SK-N-SH treated with all-trans-retinoic acid at 6 μM for 48 hours (cell line): ENCODE data around the gene NKRF.

Source experiments
- ARNTL ChIP-seq: fragments of 450-650 bp; formaldehyde crosslinking; IDR thresholded peaks from 2 replicates; pipeline ENCODE4 v1.5.0; 2020; ENCODE audit warnings: low read depth, mild to moderate bottlenecking, moderate library complexity, borderline replicate concordance
- BACH2 ChIP-seq: fragments of 250-450 bp; sonication (Bioruptor Pico); IDR thresholded peaks from 2 replicates; pipeline ENCODE4 v1.9.0; 2021; ENCODE audit warnings: mild to moderate bottlenecking, borderline replicate concordance
- CREB5 ChIP-seq: fragments of 250-450 bp; sonication (Bioruptor Pico); IDR thresholded peaks from 2 replicates; pipeline ENCODE4 v1.5.1; 2020; ENCODE audit warnings: low read depth, mild to moderate bottlenecking, moderate library complexity
- CSDC2 ChIP-seq: fragments of 250-450 bp; sonication (Bioruptor Pico); IDR thresholded peaks from 2 replicates; pipeline ENCODE4 v1.5.0; 2020; ENCODE audit warnings: mild to moderate bottlenecking, moderate library complexity
- ESRRG ChIP-seq: fragments of 250-450 bp; sonication (Bioruptor Pico); IDR thresholded peaks from 2 replicates; pipeline ENCODE4 v1.6.1; 2021; ENCODE audit warnings: mild to moderate bottlenecking
- GLIS3 ChIP-seq: fragments of 250-450 bp; sonication (Bioruptor Pico); IDR thresholded peaks from 2 replicates; pipeline ENCODE4 v1.5.0; 2020; ENCODE audit warnings: mild to moderate bottlenecking, moderate library complexity
- PATZ1 ChIP-seq: fragments of 250-450 bp; sonication (Bioruptor Pico); IDR thresholded peaks from 2 replicates; pipeline ENCODE4 v1.8.0; 2020; ENCODE audit warnings: mild to moderate bottlenecking, moderate library complexity, borderline replicate concordance
- POU6F1 ChIP-seq: fragments of 250-450 bp; sonication (Bioruptor Pico); IDR thresholded peaks from 2 replicates; pipeline ENCODE4 v1.8.0; 2021; ENCODE audit warnings: low read depth, mild to moderate bottlenecking, moderate library complexity, borderline replicate concordance
- RARB ChIP-seq: fragments of 250-450 bp; sonication (Bioruptor Pico); IDR thresholded peaks from 2 replicates; pipeline ENCODE4 v1.8.0; 2021; ENCODE audit warnings: mild to moderate bottlenecking, moderate library complexity
- TOX ChIP-seq: fragments of 250-450 bp; sonication (Bioruptor Pico); IDR thresholded peaks from 2 replicates; pipeline ENCODE4 v1.8.0; 2021; ENCODE audit warnings: mild to moderate bottlenecking, moderate library complexity, borderline replicate concordance
- TSHZ2 ChIP-seq: fragments of 250-450 bp; sonication (Bioruptor Pico); IDR thresholded peaks from 2 replicates; pipeline ENCODE4 v1.5.0; 2020; ENCODE audit warnings: mild to moderate bottlenecking, moderate library complexity
- ZC3H10 ChIP-seq: fragments of 250-450 bp; sonication (Bioruptor Pico); IDR thresholded peaks from 2 replicates; pipeline ENCODE4 v1.5.1; 2021; ENCODE audit warnings: mild to moderate bottlenecking, moderate library complexity
- ZNF565 ChIP-seq: fragments of 450-650 bp; formaldehyde crosslinking; conservative IDR thresholded peaks from 2 replicates; pipeline ENCODE4 v1.5.0; 2020; ENCODE audit warnings: low read depth, mild to moderate bottlenecking, moderate library complexity
- ZNF70 ChIP-seq: fragments of 450-650 bp; formaldehyde crosslinking; IDR thresholded peaks from 2 replicates; pipeline ENCODE4 v1.5.0; 2020; ENCODE audit warnings: mild to moderate bottlenecking, moderate library complexity

GRCh38 chrX:119579414-119579813 lies 26.8 kb downstream of the NKRF start:
- TF ChIP-seq POU6F1 (CRISPR knock-in tag) (no peak), ESRRG (no peak), CREB5 (CRISPR knock-in tag) (no peak), RARB (CRISPR knock-in tag) (no peak), GLIS3 (CRISPR knock-in tag) (no peak), ARNTL (no peak), PATZ1 (CRISPR knock-in tag) (no peak), ZC3H10 (CRISPR knock-in tag) (no peak), TSHZ2 (CRISPR knock-in tag) (no peak), ZNF70 (CRISPR knock-in tag) (no peak), BACH2 (no peak), TOX (CRISPR knock-in tag) (no peak), ZNF565 (CRISPR knock-in tag) (no peak), CSDC2 (CRISPR knock-in tag) (no peak)
